B cell (primary cell): ENCODE results near the gene CMTM7. TPM values are rescaled to one million over a fixed set of nuclear protein-coding genes. Genes with fewer than 3 reads are reported as not detected.

Source experiments
- ATAC-seq: fragments of 200-7000 bp; cut with Tn5 transposase; one replicate; pipeline ENCODE4 v1.10.0; 2021; ENCODE audit warnings: low read depth, mild to moderate bottlenecking, moderate number of reproducible peaks, moderate library complexity
- CTCF ChIA-PET: fragments of 350-600 bp; sonication (Branson Sonifier 250); formaldehyde crosslinking; loops from one replicate; lab custom pipeline; 2021; ENCODE audit warnings: antibody characterized with exemption, inconsistent platforms; lab: Charles Lee
- POLR2A ChIA-PET: fragments of 350-600 bp; sonication (Branson Sonifier 250); formaldehyde crosslinking; loops from one replicate; lab custom pipeline; 2021; ENCODE audit warnings: antibody characterized with exemption; lab: Charles Lee
- DNase-seq: peaks from one replicate; pipeline ENCODE4 v3.0.0; 2013
- H2AFZ ChIP-seq: 2 replicates; pipeline ENCODE4 v1.6.1; 2012; ENCODE audit warnings: mild to moderate bottlenecking, low read depth, low read length; ENCODE audit not compliant: insufficient read depth, poor library complexity, severe bottlenecking
- H3K27ac ChIP-seq, 2 donors: 1 replicate in 1 of 2; 2 replicates in 1 of 2; pipeline ENCODE4 v1.5.1; 2012 to 2013; ENCODE audit warnings: low read length in 2 of 2, mild to moderate bottlenecking in 2 of 2, moderate library complexity in 1 of 2
- H3K27me3 ChIP-seq, 4 experiments: fragments of 200-600 bp in 1 of 4; sonication (generic) in 1 of 4; replicated peaks in 1 of 4; 1 replicate in 2 of 4; 2 replicates in 2 of 4; pipeline versions ENCODE4 v1.6.1 to v1.7.0; 2013 to 2016; ENCODE audit warnings: low read length in 3 of 4, mild to moderate bottlenecking in 2 of 4, mixed read lengths in 1 of 4, moderate library complexity in 1 of 4; ENCODE audit not compliant: insufficient read depth in 4 of 4, control insufficient read depth in 3 of 4; ENCODE audit errors: control extremely low read depth in 1 of 4
- H3K36me3 ChIP-seq, 2 experiments: replicated peaks in 1 of 2; 1 replicate in 1 of 2; 2 replicates in 1 of 2; pipeline versions ENCODE4 v1.6.1 to v1.7.1; 2013; ENCODE audit warnings: low read length in 1 of 2; ENCODE audit not compliant: insufficient read depth in 2 of 2, control insufficient read depth in 1 of 2; ENCODE audit errors: control extremely low read depth in 1 of 2, extremely low read depth in 1 of 2
- H3K4me1 ChIP-seq, 2 donors: fragments of 200-600 bp in 1 of 2; sonication (generic) in 1 of 2; 1 replicate in 1 of 2; 2 replicates in 1 of 2; pipeline versions ENCODE4 v1.5.1 to v1.6.1; 2013 to 2017; ENCODE audit warnings: low read length in 2 of 2; ENCODE audit not compliant: control insufficient read depth in 2 of 2, insufficient read depth in 2 of 2
- H3K4me2 ChIP-seq: replicated peaks from 2 replicates; pipeline ENCODE3; 2012; ENCODE audit warnings: mild to moderate bottlenecking, low read depth, low read length; ENCODE audit not compliant: poor library complexity, severe bottlenecking
- H3K4me3 ChIP-seq, 5 experiments: fragments of 200-600 bp in 1 of 5; sonication (generic) in 1 of 5; 1 replicate in 3 of 5; 2 replicates in 2 of 5; pipeline versions ENCODE4 v1.5.1 to v1.7.0; 2011 to 2016; ENCODE audit warnings: low read length in 4 of 5, mild to moderate bottlenecking in 4 of 5, low read depth in 2 of 5, control low read depth in 1 of 5, moderate library complexity in 1 of 5; ENCODE audit not compliant: insufficient read depth in 1 of 5; ENCODE audit errors: control extremely low read depth in 1 of 5, extremely low read depth in 1 of 5
- H3K79me2 ChIP-seq: fragments of 200-600 bp; sonication (generic); one replicate; pipeline ENCODE4 v1.6.0; 2016; ENCODE audit warnings: low read length; ENCODE audit not compliant: control insufficient read depth, insufficient read depth
- H3K9ac ChIP-seq: fragments of 200-600 bp; sonication (generic); 2 replicates; pipeline ENCODE4 v1.6.1; 2017; ENCODE audit warnings: mild to moderate bottlenecking, low read length, moderate library complexity
- H3K9me3 ChIP-seq, 3 donors: one replicate each; pipeline versions ENCODE4 v1.6.1 to v1.7.1; 2013; ENCODE audit warnings: low read length in 2 of 3; ENCODE audit not compliant: control insufficient read depth in 2 of 3, insufficient read depth in 1 of 3; ENCODE audit errors: control extremely low read depth in 1 of 3
- H4K20me1 ChIP-seq: 2 replicates; pipeline ENCODE4 v1.6.0; 2012; ENCODE audit warnings: mild to moderate bottlenecking, low read length; ENCODE audit not compliant: insufficient read depth, control insufficient read depth, poor library complexity, severe bottlenecking
- H3K27ac Mint-ChIP-seq: one replicate; pipeline ENCODE4 v1.8.0; 2021; ENCODE audit warnings: mixed read lengths
- H3K27me3 Mint-ChIP-seq: one replicate; pipeline ENCODE4 v1.8.0; 2021; ENCODE audit warnings: mixed read lengths
- H3K4me1 Mint-ChIP-seq: one replicate; pipeline ENCODE4 v1.8.0; 2021; ENCODE audit warnings: mixed read lengths
- H3K4me3 Mint-ChIP-seq: one replicate; pipeline ENCODE4 v1.8.0; 2021; ENCODE audit warnings: mixed read lengths
- H3K9me3 Mint-ChIP-seq: one replicate; pipeline ENCODE4 v1.8.0; 2022; ENCODE audit warnings: mixed read lengths; ENCODE audit not compliant: insufficient read depth
- EZH2 ChIP-seq: IDR thresholded peaks from 2 replicates; pipeline ENCODE4 v1.6.1; 2012; ENCODE audit warnings: borderline replicate concordance, low read depth, mild to moderate bottlenecking, moderate library complexity, low read length; ENCODE audit not compliant: insufficient read depth, poor library complexity, severe bottlenecking
- WGBS: methylation state at CpG from one replicate; pipeline ENCODE4 v1.1.5; 2013; ENCODE audit warnings: missing lambda C conversion rate; ENCODE audit not compliant: insufficient coverage; 5-methylcytosine and 5-hydroxymethylcytosine counted together
- intact Hi-C: fragments of 100-400 bp; cut with micrococcal nuclease; formaldehyde crosslinking; loops from one replicate; pipeline ENCODE4 v1.10.0; 2022
- polyA plus RNA-seq: library from polyadenylated mRNA; depleted of rRNA; stranded (reverse); fragments of >200 nt; gene quantifications from 2 replicates; pipeline ENCODE4 v1.2.3, GENCODE V29; 2012
- total RNA-seq, 2 donors: library from RNA; stranded (reverse); fragments of 120-200 nt in 1 of 2; gene quantifications; 1 replicate in 1 of 2; 2 replicates in 1 of 2; pipeline versions ENCODE4 v1.2.3 to v1.2.4, GENCODE V29; 2013 to 2022
- TF ChIP-seq, protein P1 (sequence below): fragments of 200-600 bp; IDR thresholded peaks from one replicate; pipeline ENCODE4 v1.8.0; 2022; ENCODE audit warnings: antibody characterized with exemption, mild to moderate bottlenecking

The CMTM7 gene
- total and polyA plus RNA-seq, 2 donors (not counting 1 experiment from before 2014, with no cell fraction given) = 71.5 to 76.1 TPM

DNA sequence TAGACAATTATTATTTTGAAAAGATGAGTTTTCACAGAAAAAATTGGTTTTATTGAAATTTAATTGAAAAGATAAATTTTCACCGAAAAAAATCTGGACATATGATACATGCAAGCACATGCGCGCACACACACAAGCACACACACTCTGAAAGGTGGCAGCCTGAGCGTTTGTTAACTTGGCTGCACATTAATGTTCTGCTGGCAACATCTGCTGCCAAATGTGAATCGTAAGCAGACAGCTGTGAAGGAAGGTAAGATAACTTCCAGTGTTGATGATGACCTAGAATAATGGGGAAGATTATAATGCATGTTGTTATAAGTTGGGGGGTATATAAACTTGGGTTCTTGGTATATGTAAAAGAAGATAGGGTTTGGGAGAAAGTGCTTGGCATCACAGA lies 18.4 kb upstream of the CMTM7 start:
- no peak overlapping the region for H3K9ac ChIP-seq
- CTCF ChIA-PET = interaction anchor here (0.7 to 7.2 kb wide), 7 partner anchors 9 to 137 kb away, joined by 3 to 238 read pairs (median 3); no protein-coding TSS in a partner anchor
- peaks cover 19 to 21% of the 10 kb centered on the region in 2 donors for H3K4me1 ChIP-seq
- H3K4me3 ChIP-seq = no peak overlapping the region
- TF ChIP-seq, protein P1, sequence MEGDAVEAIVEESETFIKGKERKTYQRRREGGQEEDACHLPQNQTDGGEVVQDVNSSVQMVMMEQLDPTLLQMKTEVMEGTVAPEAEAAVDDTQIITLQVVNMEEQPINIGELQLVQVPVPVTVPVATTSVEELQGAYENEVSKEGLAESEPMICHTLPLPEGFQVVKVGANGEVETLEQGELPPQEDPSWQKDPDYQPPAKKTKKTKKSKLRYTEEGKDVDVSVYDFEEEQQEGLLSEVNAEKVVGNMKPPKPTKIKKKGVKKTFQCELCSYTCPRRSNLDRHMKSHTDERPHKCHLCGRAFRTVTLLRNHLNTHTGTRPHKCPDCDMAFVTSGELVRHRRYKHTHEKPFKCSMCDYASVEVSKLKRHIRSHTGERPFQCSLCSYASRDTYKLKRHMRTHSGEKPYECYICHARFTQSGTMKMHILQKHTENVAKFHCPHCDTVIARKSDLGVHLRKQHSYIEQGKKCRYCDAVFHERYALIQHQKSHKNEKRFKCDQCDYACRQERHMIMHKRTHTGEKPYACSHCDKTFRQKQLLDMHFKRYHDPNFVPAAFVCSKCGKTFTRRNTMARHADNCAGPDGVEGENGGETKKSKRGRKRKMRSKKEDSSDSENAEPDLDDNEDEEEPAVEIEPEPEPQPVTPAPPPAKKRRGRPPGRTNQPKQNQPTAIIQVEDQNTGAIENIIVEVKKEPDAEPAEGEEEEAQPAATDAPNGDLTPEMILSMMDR = no peak
- no peak for TF ChIP-seq EZH2
- no peaks in the 10 kb centered on the region for H3K79me2 ChIP-seq
- no peaks in the 10 kb centered on the region for H3K27me3 ChIP-seq
- H2AFZ ChIP-seq = no peak overlapping the region
- no peak for ATAC-seq
- POLR2A ChIA-PET = no interaction called here
- intact Hi-C loops = loop anchor here (10.0 kb wide), 1 partner anchor 202 kb away; the partner anchor contains the start of gene DYNC1LI1
- H3K27ac Mint-ChIP-seq = no peak overlapping the region
- H3K27ac ChIP-seq = no peak overlapping the region
- WGBS = 92% methylated on average over 2 of the region's 5 CpGs
- no peak overlapping the region for H3K4me2 ChIP-seq
- no peaks in the 10 kb centered on the region for H3K9me3 Mint-ChIP-seq
- no peaks in the 10 kb centered on the region for H3K9me3 ChIP-seq
- H3K4me1 Mint-ChIP-seq = peaks cover 19% of the 10 kb centered on the region
- H4K20me1 ChIP-seq = no peaks in the 10 kb centered on the region
- DNase-seq = no peak
- no peak overlapping the region for H3K4me3 Mint-ChIP-seq
- H3K27me3 Mint-ChIP-seq = peaks cover 4% of the 10 kb centered on the region
- H3K36me3 ChIP-seq = no peaks in the 10 kb centered on the region

DNA sequence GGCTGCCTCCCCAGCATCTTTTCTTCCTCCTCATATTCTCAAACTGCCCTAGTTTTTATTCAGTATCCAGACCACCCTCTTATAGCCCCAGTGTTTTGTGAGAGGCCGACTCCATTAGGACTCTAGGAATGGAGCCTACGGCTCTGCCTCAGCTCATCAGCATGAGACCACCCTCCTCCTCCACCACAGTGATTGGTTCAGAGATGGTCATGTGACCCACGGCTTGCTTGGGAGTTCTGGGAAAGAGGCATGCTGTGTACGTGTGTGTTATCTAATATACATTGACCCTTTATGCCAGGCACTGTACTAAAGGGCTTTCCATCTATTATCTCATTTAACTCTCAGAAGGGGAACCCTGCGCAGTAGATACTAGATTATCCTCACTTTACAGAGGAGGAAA lies 17.8 kb upstream of the CMTM7 start:
- ATAC-seq = no peak
- H3K4me1 ChIP-seq = peaks cover 19 to 21% of the 10 kb centered on the region in 2 donors
- DNase-seq = no peak
- Mint-ChIP-seq H3K4me3 (no peak overlapping the region), H3K4me1 (peaks cover 19% of the 10 kb centered on the region), H3K9me3 (no peaks in the 10 kb centered on the region), H3K27ac (no peak overlapping the region), H3K27me3 (peaks cover 4% of the 10 kb centered on the region)
- no peak for TF ChIP-seq EZH2
- TF ChIP-seq, protein P1 = no peak
- no peaks in the 10 kb centered on the region for H4K20me1 ChIP-seq
- H3K9ac ChIP-seq = no peak overlapping the region
- H3K79me2 ChIP-seq = no peaks in the 10 kb centered on the region
- H3K27me3 ChIP-seq = no peaks in the 10 kb centered on the region
- intact Hi-C loops = loop anchor here (2.0 to 10.0 kb wide), 2 partner anchors 77 to 201 kb away; partner anchors contain the start of gene DYNC1LI1
- H2AFZ ChIP-seq = no peak overlapping the region
- H3K27ac ChIP-seq = no peak overlapping the region
- H3K9me3 ChIP-seq = no peaks in the 10 kb centered on the region
- ChIA-PET POLR2A (no interaction called here), CTCF (interaction anchor here (0.6 to 7.2 kb wide), 17 partner anchors 9 to 643 kb away, joined by 3 to 238 read pairs (median 5); partner anchors contain the start of gene CMTM7)
- H3K4me2 ChIP-seq = no peak overlapping the region
- no CpG with 5 or more reads among the region's 5 CpGs for WGBS
- H3K4me3 ChIP-seq = no peak overlapping the region
- no peaks in the 10 kb centered on the region for H3K36me3 ChIP-seq
